Neural cell (in vitro differentiated cells): Measurements from ENCODE around the gene HARS2. TPM values are rescaled to one million over a fixed set of nuclear protein-coding genes. Genes with fewer than 3 reads are reported as not detected.

Experiments
- H2AFZ ChIP-seq: fragments of 200-600, 300-800 bp; sonication (generic), shearing (Covaris generic); 2 replicates; pipeline ENCODE4 v1.6.0; 2014; ENCODE audit warnings: low read depth, mild to moderate bottlenecking, antibody characterized with exemption, low read length, moderate library complexity
- H3F3A ChIP-seq: fragments of 200-600 bp; shearing (Covaris generic); 2 replicates; pipeline ENCODE4 v1.6.1; 2016; ENCODE audit warnings: mild to moderate bottlenecking, moderate library complexity, mixed read lengths, antibody characterized with exemption, low read length; ENCODE audit not compliant: insufficient read depth, poor library complexity, severe bottlenecking
- H3K27ac ChIP-seq: fragments of 200-600, 300-800 bp; sonication (generic), shearing (Covaris generic); 2 replicates; pipeline ENCODE4 v1.5.1; 2014; ENCODE audit warnings: mild to moderate bottlenecking, low read length, moderate library complexity
- H3K27me3 ChIP-seq: fragments of 300-800, 200-600 bp; sonication (generic), shearing (Covaris generic); 2 replicates; pipeline ENCODE4 v1.6.0; 2014; ENCODE audit warnings: mild to moderate bottlenecking, low read depth, low read length, moderate library complexity; ENCODE audit not compliant: insufficient read depth
- H3K36me3 ChIP-seq: fragments of 300-800, 200-600 bp; sonication (generic), shearing (Covaris generic); 2 replicates; pipeline ENCODE4 v1.5.1; 2014; ENCODE audit warnings: mild to moderate bottlenecking, antibody characterized with exemption, low read length, moderate library complexity; ENCODE audit not compliant: insufficient read depth
- H3K4me2 ChIP-seq: fragments of 300-800, 200-600 bp; sonication (generic), shearing (Covaris generic); 2 replicates; pipeline ENCODE4 v1.6.0; 2014; ENCODE audit warnings: mild to moderate bottlenecking, low read length
- H3K4me3 ChIP-seq: fragments of 300-800, 200-600 bp; sonication (generic), shearing (Covaris generic); 2 replicates; pipeline ENCODE4 v1.5.1; 2014; ENCODE audit warnings: mild to moderate bottlenecking, low read length, moderate library complexity
- H3K79me2 ChIP-seq: fragments of 200-600 bp; shearing (Covaris generic); replicated peaks from 2 replicates; pipeline ENCODE4 v1.6.0; 2014; ENCODE audit warnings: mild to moderate bottlenecking, low read length, moderate library complexity; ENCODE audit not compliant: insufficient read depth
- H3K9ac ChIP-seq: fragments of 300-800, 200-600 bp; sonication (generic), shearing (Covaris generic); 2 replicates; pipeline ENCODE4 v1.6.1; 2016; ENCODE audit warnings: mild to moderate bottlenecking, low read length, mixed read lengths
- H3K9me2 ChIP-seq: fragments of 200-600 bp; shearing (Covaris generic); 2 replicates; pipeline ENCODE4 v1.6.1; 2016; ENCODE audit warnings: mild to moderate bottlenecking, low read length, mixed read lengths; ENCODE audit not compliant: insufficient read depth
- H3K9me3 ChIP-seq: fragments of 200-600, 300-800 bp; sonication (generic), shearing (Covaris generic); 2 replicates; pipeline ENCODE4 v1.6.1; 2016; ENCODE audit warnings: mild to moderate bottlenecking, mixed run types, low read length, moderate library complexity, mixed read lengths
- H4K20me1 ChIP-seq: fragments of 200-600 bp; shearing (Covaris generic); 2 replicates; pipeline ENCODE4 v1.6.1; 2016; ENCODE audit warnings: mild to moderate bottlenecking, mixed run types; ENCODE audit not compliant: insufficient read depth
- CTCF ChIP-seq: fragments of 450-650 bp; IDR thresholded peaks from 2 replicates; pipeline ENCODE4 v1.5.1; 2014; ENCODE audit warnings: antibody characterized with exemption, mild to moderate bottlenecking, moderate library complexity; ENCODE audit not compliant: poor library complexity, severe bottlenecking
- EP300 ChIP-seq: fragments of 450-650 bp; conservative IDR thresholded peaks from 2 replicates; pipeline ENCODE4 v1.6.1; 2014; ENCODE audit warnings: antibody characterized with exemption, mild to moderate bottlenecking, moderate library complexity; ENCODE audit not compliant: poor library complexity, severe bottlenecking
- EZH2 ChIP-seq: fragments of 200-600, 300-800 bp; shearing (Covaris generic), sonication (generic); IDR thresholded peaks from 2 replicates; pipeline ENCODE4 v1.6.1; 2014; ENCODE audit warnings: antibody characterized with exemption, low read length, borderline replicate concordance, mild to moderate bottlenecking; ENCODE audit not compliant: insufficient read depth, poor library complexity, severe bottlenecking
- MXI1 ChIP-seq: fragments of 450-650 bp; conservative IDR thresholded peaks from 2 replicates; pipeline ENCODE4 v1.6.1; 2014; ENCODE audit warnings: antibody characterized with exemption, mild to moderate bottlenecking; ENCODE audit not compliant: poor library complexity, severe bottlenecking
- POLR2AphosphoS5 ChIP-seq: IDR thresholded peaks from 2 replicates; pipeline ENCODE4 v1.6.1; 2012
- RAD21 ChIP-seq: fragments of 450-650 bp; conservative IDR thresholded peaks from 2 replicates; pipeline ENCODE4 v1.6.1; 2014; ENCODE audit warnings: antibody characterized with exemption, mild to moderate bottlenecking, moderate library complexity
- REST ChIP-seq: IDR thresholded peaks from 2 replicates; pipeline ENCODE4 v1.6.1; 2012; ENCODE audit warnings: borderline replicate concordance
- SMC3 ChIP-seq: fragments of 450-650 bp; conservative IDR thresholded peaks from 2 replicates; pipeline ENCODE4 v1.6.1; 2014; ENCODE audit warnings: antibody characterized with exemption, mild to moderate bottlenecking, moderate library complexity; ENCODE audit not compliant: poor library complexity
- TAF1 ChIP-seq: IDR thresholded peaks from 2 replicates; pipeline ENCODE4 v1.6.1; 2012; ENCODE audit warnings: low read depth
- polyA minus RNA-seq: library from RNA; depleted of rRNA, polyadenylated mRNA; stranded (reverse); fragments of >200 nt; gene quantifications from 2 replicates; pipeline ENCODE4 v1.2.3, GENCODE V29; 2014
- polyA plus RNA-seq: library from polyadenylated mRNA; depleted of rRNA; stranded (reverse); fragments of >200 nt; gene quantifications from 2 replicates; pipeline ENCODE4 v1.2.3, GENCODE V29; 2014

HARS2 gene
- polyA plus RNA-seq, result 93.9 and 102 TPM in 2 replicates
- 48.2 and 49.2 TPM in 2 replicates for polyA minus RNA-seq

- peaks cover 25% of the 10 kb centered on the region for H3K79me2 ChIP-seq
- peaks cover 10% of the 10 kb centered on the region for H3K36me3 ChIP-seq
- peak within 1 kb of the TSS; percentile 89 for H3K4me2 ChIP-seq
- H3K27me3 ChIP-seq, result no peaks in the 10 kb centered on the region
- TF ChIP-seq EP300 (peak; percentile 36), TAF1 (peak; percentile 58), REST (peak; percentile 29), SMC3 (peak; percentile 56), RAD21 (peak; percentile 33), EZH2 (no peak), MXI1 (peak; percentile 94), POLR2AphosphoS5 (peak; percentile 86), CTCF (peak; percentile 26)
- H3K9ac ChIP-seq, result peak within 1 kb of the TSS; percentile 86
- no peaks in the 10 kb centered on the region for H3K9me2 ChIP-seq
- peak within 1 kb of the TSS; percentile 74 for H2AFZ ChIP-seq
- H3K9me3 ChIP-seq, result no peaks in the 10 kb centered on the region
- H3K27ac ChIP-seq, result peak within 1 kb of the TSS; percentile 86
- no peaks in the 10 kb centered on the region for H3F3A ChIP-seq
- peak within 1 kb of the TSS; percentile 79 for H3K4me3 ChIP-seq
- no peaks in the 10 kb centered on the region for H4K20me1 ChIP-seq
Observed at GRCh38 chr5:140690941-140691924, at the start of gene HARS2, which contains the start of gene HARS1. Gene HARS2 (plus strand): TSS chr5:140691455. CDS start chr5:140691649, 194 bp downstream. Gene HARS1 (minus strand): TSS chr5:140691370. CDS start chr5:140691304, 66 bp downstream.

GRCh38 chr5:140641716-140642115, 49.5 kb upstream of the HARS2 start:
- no peaks in the 10 kb centered on the region for H3K9me2 ChIP-seq
- no peaks in the 10 kb centered on the region for H4K20me1 ChIP-seq
- no peaks in the 10 kb centered on the region for H3F3A ChIP-seq
- peaks cover 6% of the 10 kb centered on the region for H3K79me2 ChIP-seq
- H3K4me3 ChIP-seq, result no peak overlapping the region
- no peak overlapping the region for H3K27ac ChIP-seq
- no peaks in the 10 kb centered on the region for H3K27me3 ChIP-seq
- H3K9me3 ChIP-seq, result no peaks in the 10 kb centered on the region
- no peaks in the 10 kb centered on the region for H3K36me3 ChIP-seq
- no peak for TF ChIP-seq EZH2
- no peak overlapping the region for H3K9ac ChIP-seq
- H2AFZ ChIP-seq, result no peak overlapping the region
- no peak overlapping the region for H3K4me2 ChIP-seq
